GM19397 (cell line): ENCODE measurements around the gene DEFB121.
"Not testable (repeated sequence)": the region's sequence is repeated elsewhere in the genome, so short reads cannot be mapped to it uniquely, and the experiment has no call there.

ENCODE experiments used
- ATAC-seq: cut with Tn5 transposase; IDR thresholded peaks from one replicate; pipeline ENCODE4 v1.9.1; 2021; ENCODE audit warnings: mild to moderate bottlenecking, moderate library complexity; ENCODE audit not compliant: unreplicated experiment

Gene DEFB121

GRCh38 chr20:31406115-31406514 is at the start of gene DEFB121:
Gene DEFB121, minus strand, starts transcription at chr20:31406215. Its CDS starts 63 bp downstream, at chr20:31406152.
- no peak for ATAC-seq

GRCh38 chr20:31454361-31454760 is 48.3 kb upstream of the DEFB121 start:
- ATAC-seq: no peak

GRCh38 chr20:31452575-31452974 is 46.6 kb upstream of the DEFB121 start:
- ATAC-seq: no peak

GRCh38 chr20:31449511-31450414 is 43.7 kb upstream of the DEFB121 start:
- ATAC-seq: no peak

GRCh38 chr20:31446084-31446819 is 40.2 kb upstream of the DEFB121 start:
- ATAC-seq: no peak

GRCh38 chr20:31440012-31440659 is 34.1 kb upstream of the DEFB121 start, which contains the start of gene DEFB123:
Gene DEFB123, plus strand, starts transcription at chr20:31440632. Its CDS starts 67 bp downstream, at chr20:31440699.
- ATAC-seq: no peak

- no peak for ATAC-seq
Observed at GRCh38 chr20:31430568-31431115, 24.6 kb upstream of the DEFB121 start.

GRCh38 chr20:31427576-31427975 is 21.6 kb upstream of the DEFB121 start:
- not testable (repeated sequence) for ATAC-seq

GRCh38 chr20:31426891-31427551 is 21.0 kb upstream of the DEFB121 start:
- ATAC-seq: not testable (repeated sequence)

GRCh38 chr20:31425797-31426196 is 19.8 kb upstream of the DEFB121 start:
- ATAC-seq: no peak

GRCh38 chr20:31418307-31418706 is 12.3 kb upstream of the DEFB121 start:
- ATAC-seq: no peak

GRCh38 chr20:31415653-31416052 is 9.6 kb upstream of the DEFB121 start:
- no peak for ATAC-seq

GRCh38 chr20:31414381-31414780 is 8.4 kb upstream of the DEFB121 start:
- ATAC-seq: no peak

- ATAC-seq: no peak
Observed at GRCh38 chr20:31410011-31410410, 4.0 kb upstream of the DEFB121 start.

- no peak for ATAC-seq
Observed at GRCh38 chr20:31403886-31404285, 2.1 kb downstream of the DEFB121 start.

GRCh38 chr20:31394900-31395299 is 11.1 kb downstream of the DEFB121 start:
- ATAC-seq: no peak

GRCh38 chr20:31392836-31393235 is 13.2 kb downstream of the DEFB121 start:
- ATAC-seq: no peak

- ATAC-seq: no peak
Observed at GRCh38 chr20:31390490-31390889, 15.5 kb downstream of the DEFB121 start, which contains the start of gene DEFB119. Gene DEFB119, minus strand, starts transcription at chr20:31390590. Its CDS starts 107 bp downstream, at chr20:31390483.

- ATAC-seq: no peak
Observed at GRCh38 chr20:31374346-31374745, 31.7 kb downstream of the DEFB121 start.

- ATAC-seq: no peak
Observed at GRCh38 chr20:31368301-31368700, 37.7 kb downstream of the DEFB121 start, which contains the start of gene DEFB118. Gene DEFB118, plus strand, starts transcription at chr20:31368601. Its CDS starts 50 bp downstream, at chr20:31368651.
